GM12878 (cell line): Measurements from ENCODE around the gene PITPNM3. TPM values are rescaled to one million over a fixed set of nuclear protein-coding genes. Genes with fewer than 3 reads are reported as not detected.

Source experiments
- ATAC-seq: fragments of 200-7000 bp; cut with Tn5 transposase; 3 replicates; pipeline ENCODE4 v1.9.1; 2020; ENCODE audit warnings: mild to moderate bottlenecking, moderate library complexity
- BruUV-seq: library from RNA; stranded (reverse); fragments of 400-500 nt; replicated peaks from 2 replicates; lab custom pipeline; 2021; lab: Mats Ljungman, UMichigan
- CTCF ChIA-PET: fragments of 300-600 bp; sonication (Branson Sonifier 250); formaldehyde crosslinking; extraction: SDS; loops from one replicate; lab custom pipeline; 2021; ENCODE audit warnings: inconsistent platforms; lab: Yijun Ruan, JAX
- POLR2A ChIA-PET: fragments of 350-600 bp; formaldehyde crosslinking; extraction: SDS; loops from one replicate; lab custom pipeline; 2021; ENCODE audit warnings: inconsistent platforms; lab: Charles Lee
- RAD21 ChIA-PET: fragments of 300-600 bp; sonication (Branson Sonifier 250); formaldehyde crosslinking; loops from one replicate; lab custom pipeline; 2023; ENCODE audit warnings: antibody characterized with exemption; ENCODE audit not compliant: unreplicated experiment; lab: Charles Lee
- SMC1A ChIA-PET: fragments of 300-600 bp; sonication (Branson Sonifier 250); formaldehyde crosslinking; loops from one replicate; lab custom pipeline; 2023; ENCODE audit not compliant: unreplicated experiment, uncharacterized antibody; lab: Charles Lee
- DNase-seq: peaks from one replicate; pipeline ENCODE4 v3.0.0-alpha.2; 2011; ENCODE audit warnings: low read depth, low spot score
- FAIRE-seq: peaks from 3 replicates; lab custom pipeline; 2011; peaks lifted over from hg19 to GRCh38; lab: Jason Lieb, UNC
- H2AFZ ChIP-seq: 2 replicates; pipeline ENCODE4 v1.6.0; 2011; ENCODE audit warnings: low read depth, low read length, control low read depth; ENCODE audit not compliant: control insufficient read depth
- H3K27ac ChIP-seq: 2 replicates; pipeline ENCODE4 v1.5.1; 2011; ENCODE audit warnings: control low read depth; ENCODE audit not compliant: control insufficient read depth, insufficient read depth
- H3K27me3 ChIP-seq, 2 experiments: replicated peaks in 1 of 2; 2 replicates each; pipeline versions ENCODE4 v1.6.0 to v1.6.1; 2011; ENCODE audit warnings: low read length in 1 of 2; ENCODE audit not compliant: control insufficient read depth in 2 of 2, insufficient read depth in 2 of 2
- H3K36me3 ChIP-seq, 2 experiments: 2 replicates each; pipeline ENCODE4 v1.5.1; 2011; ENCODE audit warnings: low read length in 1 of 2; ENCODE audit not compliant: control insufficient read depth in 2 of 2, insufficient read depth in 2 of 2
- H3K4me1 ChIP-seq: 2 replicates; pipeline ENCODE4 v1.6.1; 2011; ENCODE audit warnings: mild to moderate bottlenecking, low read length, moderate library complexity, mixed read lengths; ENCODE audit not compliant: control insufficient read depth, insufficient read depth
- H3K4me2 ChIP-seq: 2 replicates; pipeline ENCODE4 v1.6.0; 2011; ENCODE audit warnings: control low read depth; ENCODE audit not compliant: control insufficient read depth, insufficient read depth
- H3K4me3 ChIP-seq: fragments of 200-600 bp; sonication (generic); 2 replicates; pipeline ENCODE4 v1.5.1; 2016
- H3K79me2 ChIP-seq: 2 replicates; pipeline ENCODE4 v1.6.0; 2011; ENCODE audit warnings: low read length; ENCODE audit not compliant: control insufficient read depth, insufficient read depth
- H3K9ac ChIP-seq: 2 replicates; pipeline ENCODE4 v1.8.0; 2011; ENCODE audit warnings: low read length, control low read depth, mixed read lengths; ENCODE audit not compliant: control insufficient read depth, insufficient read depth
- H3K9me3 ChIP-seq: replicated peaks from 3 replicates; pipeline ENCODE4 v1.5.1; 2011; ENCODE audit warnings: mild to moderate bottlenecking, low read length; ENCODE audit not compliant: control insufficient read depth, insufficient read depth
- H4K20me1 ChIP-seq: 2 replicates; pipeline ENCODE4 v1.6.0; 2011; ENCODE audit not compliant: control insufficient read depth, insufficient read depth
- BACH1 ChIP-seq: fragments of 450-650 bp; IDR thresholded peaks from 2 replicates; pipeline ENCODE4 v1.6.1; 2017; ENCODE audit warnings: mild to moderate bottlenecking, borderline replicate concordance
- HCFC1 ChIP-seq: fragments of 150-350 bp; IDR thresholded peaks from 2 replicates; pipeline ENCODE4 v1.6.1; 2014; ENCODE audit warnings: low read length
- IRF3 ChIP-seq: fragments of 450-650 bp; IDR thresholded peaks from 2 replicates; pipeline ENCODE4 v1.6.1; 2014; ENCODE audit warnings: mild to moderate bottlenecking
- LARP7 ChIP-seq: fragments of 450-650 bp; IDR thresholded peaks from 2 replicates; pipeline ENCODE4 v1.6.1; 2017; ENCODE audit warnings: mild to moderate bottlenecking
- NR2C2 ChIP-seq: IDR thresholded peaks from 2 replicates; pipeline ENCODE4 v1.6.1; 2011; ENCODE audit warnings: borderline replicate concordance, low read depth; ENCODE audit not compliant: control insufficient read depth, insufficient read length
- NRF1 ChIP-seq: conservative IDR thresholded peaks from 2 replicates; pipeline ENCODE4 v1.6.1; 2011; ENCODE audit warnings: mild to moderate bottlenecking, low read depth, low read length, improper control_type of control experiment
- PAX5 ChIP-seq: IDR thresholded peaks from 2 replicates; pipeline ENCODE4 v1.6.1; 2011; ENCODE audit warnings: low read depth, low read length, borderline replicate concordance
- POLR2AphosphoS2 ChIP-seq: IDR thresholded peaks from 2 replicates; pipeline ENCODE4 v1.6.1; 2011; ENCODE audit warnings: low read depth, mild to moderate bottlenecking, low read length, improper control_type of control experiment, moderate library complexity
- POU2F2 ChIP-seq: IDR thresholded peaks from 3 replicates; pipeline ENCODE4 v1.6.1; 2011; ENCODE audit warnings: low read depth, mild to moderate bottlenecking, low read length, borderline replicate concordance
- RUNX3 ChIP-seq: IDR thresholded peaks from 2 replicates; pipeline ENCODE4 v1.6.1; 2012; ENCODE audit warnings: low read length, inconsistent platforms
- SIN3A ChIP-seq: IDR thresholded peaks from 2 replicates; pipeline ENCODE4 v1.6.1; 2012; ENCODE audit warnings: low read depth, low read length, improper control_type of control experiment
- SKIL ChIP-seq: fragments of 450-650 bp; IDR thresholded peaks from 2 replicates; pipeline ENCODE4 v1.6.1; 2017; ENCODE audit warnings: mild to moderate bottlenecking, low read depth, inconsistent platforms; ENCODE audit not compliant: poor library complexity, severe bottlenecking
- SRF ChIP-seq, 2 experiments: IDR thresholded peaks; 2 replicates each; pipeline ENCODE4 v1.6.1; 2011; ENCODE audit warnings: low read depth in 2 of 2, low read length in 2 of 2, mild to moderate bottlenecking in 1 of 2, moderate library complexity in 1 of 2
- TARDBP ChIP-seq: IDR thresholded peaks from 2 replicates; pipeline ENCODE4 v1.6.1; 2016; ENCODE audit warnings: borderline replicate concordance
- TBL1XR1 ChIP-seq: IDR thresholded peaks from 2 replicates; pipeline ENCODE4 v1.6.1; 2012; ENCODE audit warnings: low read depth, low read length, improper control_type of control experiment
- ZNF24 ChIP-seq: fragments of 450-650 bp; IDR thresholded peaks from 2 replicates; pipeline ENCODE4 v1.6.1; 2017; ENCODE audit warnings: antibody characterized with exemption, mild to moderate bottlenecking
- WGBS: methylation state at CpG from one replicate; pipeline ENCODE4 v1.1.6; 2016; ENCODE audit warnings: low lambda C conversion rate; ENCODE audit not compliant: insufficient replicate concordance, insufficient coverage; ENCODE audit errors: missing lambda C conversion rate; 5-methylcytosine and 5-hydroxymethylcytosine counted together
- in situ Hi-C: fragments of 300-500 bp; cut with MboI; formaldehyde crosslinking; loops from 9 replicates; pipeline ENCODE4 v1.14.3; 2018; ENCODE audit warnings: mixed read lengths
- intact Hi-C: fragments of 100-400 bp; cut with micrococcal nuclease; formaldehyde crosslinking; loops from one replicate; pipeline ENCODE4 v1.14.2; 2022; ENCODE audit not compliant: unreplicated experiment
- polyA plus RNA-seq, 11 experiments: library from polyadenylated mRNA; depleted of rRNA in 4 of 11; unstranded in 6 of 11; stranded (reverse) in 5 of 11; fragments of >200 nt; fragmentation: Nextera tagmentation in 4 of 11; fragmentation: Illumina TruSeq in 1 of 11; extraction: Ambion mirVana in 4 of 11; extraction: Trizol in 1 of 11; gene quantifications; 1 replicate in 1 of 11; 2 replicates in 10 of 11; pipeline versions ENCODE4 v1.2.1 to v1.2.3, GENCODE V29; 2011 to 2016; ENCODE audit warnings: inconsistent platforms in 2 of 11, missing spikeins in 2 of 11, low read depth in 1 of 11
- total RNA-seq, 4 experiments: library from RNA; depleted of rRNA in 3 of 4; stranded (reverse); fragments of >200 nt in 3 of 4; fragmentation: Illumina TruSeq in 1 of 4; extraction: Trizol in 1 of 4; gene quantifications; 2 replicates each; pipeline versions ENCODE4 v1.2.1 to v1.2.3, GENCODE V29; 2013 to 2021
- TF ChIP-seq, protein P1 (sequence below): IDR thresholded peaks from 2 replicates; pipeline ENCODE4 v1.6.1; 2011; ENCODE audit warnings: mild to moderate bottlenecking, low read depth, low read length, moderate library complexity; ENCODE audit not compliant: insufficient replicate concordance
- TF ChIP-seq, protein P2 (sequence below): IDR thresholded peaks from 2 replicates; pipeline ENCODE4 v1.6.1; 2012; ENCODE audit warnings: low read depth, low read length, improper control_type of control experiment

Gene PITPNM3
- total and polyA plus RNA-seq, 10 of the 15 experiments (the other 5 are each of a cell fraction or from before 2014, with no cell fraction given) = 0.02 to 0.49 (median 0.19) TPM; not detected in 1

- TF ChIP-seq SKIL (no peak), ZNF24 (no peak), LARP7 (no peak), BACH1 (no peak)
- TF ChIP-seq, protein P1, sequence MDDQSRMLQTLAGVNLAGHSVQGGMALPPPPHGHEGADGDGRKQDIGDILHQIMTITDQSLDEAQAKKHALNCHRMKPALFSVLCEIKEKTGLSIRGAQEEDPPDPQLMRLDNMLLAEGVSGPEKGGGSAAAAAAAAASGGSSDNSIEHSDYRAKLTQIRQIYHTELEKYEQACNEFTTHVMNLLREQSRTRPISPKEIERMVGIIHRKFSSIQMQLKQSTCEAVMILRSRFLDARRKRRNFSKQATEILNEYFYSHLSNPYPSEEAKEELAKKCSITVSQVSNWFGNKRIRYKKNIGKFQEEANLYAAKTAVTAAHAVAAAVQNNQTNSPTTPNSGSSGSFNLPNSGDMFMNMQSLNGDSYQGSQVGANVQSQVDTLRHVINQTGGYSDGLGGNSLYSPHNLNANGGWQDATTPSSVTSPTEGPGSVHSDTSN = no peak
These were observed 2.8 kb upstream of the PITPNM3 start (continued) for GRCh38 chr17:6558932-6559752.

DNA sequence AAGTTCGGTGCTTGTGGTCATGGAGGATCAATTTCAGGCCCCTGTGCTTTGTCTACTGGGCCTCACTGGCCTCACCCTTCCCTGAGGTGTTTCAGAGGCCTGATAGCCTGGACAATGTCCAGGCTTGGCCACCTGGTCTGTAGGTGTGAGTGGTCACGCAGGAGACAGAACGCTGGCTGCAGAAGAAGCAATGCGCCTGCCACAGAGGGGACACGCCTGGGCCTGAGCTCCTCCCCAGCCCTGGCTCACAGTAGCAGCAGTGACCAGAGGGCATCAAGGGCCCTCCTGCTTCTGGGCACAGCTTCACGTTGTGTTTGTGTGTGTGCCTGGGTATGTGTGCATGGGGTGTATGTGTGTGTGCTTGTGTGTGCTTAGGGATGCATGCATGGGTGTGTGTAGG is 1.9 kb upstream of the PITPNM3 start:
- no peaks in the 10 kb centered on the region for H3K36me3 ChIP-seq
- POLR2A ChIA-PET = no interaction called here
- H3K9ac ChIP-seq = no peak overlapping the region
- no peaks in the 10 kb centered on the region; the same call in 1 of the 2 replicates for H4K20me1 ChIP-seq
- no peaks in the 10 kb centered on the region for H3K9me3 ChIP-seq
- WGBS = 48% methylated on average over 6 of the region's 6 CpGs
- in situ Hi-C loops = no loop called here
- DNase-seq (no peak), ATAC-seq (no peak), FAIRE-seq (no peak)
- BruUV-seq = no TSS peak
- H3K4me2 ChIP-seq = no peak overlapping the region
- no peak overlapping the region for H3K4me3 ChIP-seq
- intact Hi-C loops = no loop called here
- no peaks in the 10 kb centered on the region for H3K79me2 ChIP-seq
- H3K27ac ChIP-seq = no peak overlapping the region
- H3K27me3 ChIP-seq = peaks cover 11 to 21% of the 10 kb centered on the region in 2 experiments; a peak in 3 of 4 replicates
- SMC1A ChIA-PET = no interaction called here
- RAD21 ChIA-PET = no interaction called here
- no peak overlapping the region for H2AFZ ChIP-seq
- CTCF ChIA-PET = no interaction called here
- no peaks in the 10 kb centered on the region for H3K4me1 ChIP-seq
- TF ChIP-seq SIN3A (no peak), IRF3 (no peak), TARDBP (no peak), POLR2AphosphoS2 (no peak), POU2F2 (no peak), SRF (IDR thresholded peaks at IDR 0.05; ENCODE audit: low read depth in 2 of 2, low read length in 2 of 2) (no peak), PAX5 (no peak), RUNX3 (no peak), NRF1 (no peak), TBL1XR1 (no peak), NR2C2 (no peak), HCFC1 (no peak), ZNF24 (no peak)
- TF ChIP-seq, protein P2, sequence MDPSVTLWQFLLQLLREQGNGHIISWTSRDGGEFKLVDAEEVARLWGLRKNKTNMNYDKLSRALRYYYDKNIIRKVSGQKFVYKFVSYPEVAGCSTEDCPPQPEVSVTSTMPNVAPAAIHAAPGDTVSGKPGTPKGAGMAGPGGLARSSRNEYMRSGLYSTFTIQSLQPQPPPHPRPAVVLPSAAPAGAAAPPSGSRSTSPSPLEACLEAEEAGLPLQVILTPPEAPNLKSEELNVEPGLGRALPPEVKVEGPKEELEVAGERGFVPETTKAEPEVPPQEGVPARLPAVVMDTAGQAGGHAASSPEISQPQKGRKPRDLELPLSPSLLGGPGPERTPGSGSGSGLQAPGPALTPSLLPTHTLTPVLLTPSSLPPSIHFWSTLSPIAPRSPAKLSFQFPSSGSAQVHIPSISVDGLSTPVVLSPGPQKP = no peak
